ENCODE results near the gene SLC12A4. TPM values are rescaled to one million over a fixed set of nuclear protein-coding genes. Genes with fewer than 3 reads are reported as not detected.
A peak's percentile ranks its signal among the peaks of the same experiment; 100 is the strongest.

SLC12A4 gene
- total and polyA plus RNA-seq, 9 donors, result 27.7 to 85.6 (median 48.7) TPM

DNA sequence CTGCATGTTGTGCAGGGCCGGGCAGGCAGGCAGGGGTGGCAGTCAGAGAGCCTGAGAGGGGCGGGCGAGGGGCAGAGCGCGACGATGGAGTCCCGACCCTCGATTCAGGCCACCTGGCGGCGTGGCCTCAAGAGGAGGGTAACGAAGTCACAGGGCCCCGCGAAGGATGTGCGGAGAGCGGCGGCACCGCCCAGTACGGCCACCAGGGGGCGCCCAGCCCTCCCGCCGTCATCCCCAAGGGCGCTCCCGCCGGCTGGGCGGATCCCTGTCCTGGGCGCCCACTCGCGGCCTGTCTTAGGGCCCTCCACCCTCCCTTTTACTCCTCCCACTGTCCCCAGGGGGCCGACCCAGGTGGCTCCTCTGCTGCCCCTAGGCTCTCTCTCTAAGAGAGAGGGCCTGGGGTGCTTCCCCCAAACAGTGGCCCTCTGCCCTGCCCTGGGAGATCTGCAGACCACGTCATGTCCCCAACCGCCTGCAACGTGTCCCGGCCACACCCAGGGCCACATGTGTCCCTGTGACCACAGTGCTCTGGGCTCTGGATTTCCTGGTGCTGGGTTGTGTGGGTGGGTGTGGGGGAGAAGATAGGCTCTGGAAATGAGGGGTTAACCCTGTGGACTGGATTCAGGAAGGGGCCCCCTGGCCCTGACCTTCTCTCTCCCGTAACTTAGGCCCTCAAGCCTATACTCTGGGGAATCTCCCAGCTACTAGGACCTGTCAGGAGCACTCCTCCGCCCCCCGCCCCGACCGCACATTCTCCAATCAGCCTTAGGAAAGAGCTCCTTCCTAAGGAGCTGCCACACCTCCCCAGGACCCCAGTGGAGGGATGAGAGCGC lies 25.0 kb upstream of the SLC12A4 start:
- DNase-seq, result peak; percentile 75 to 87 (median 80)
- Histone ChIP-seq H3K36me3 (no peaks in the 10 kb centered on the region), H3K4me3 (no peak overlapping the region), H3K4me1 (ENCODE audit: insufficient read depth) (peaks cover 2% of the 10 kb centered on the region), H3K27me3 (no peaks in the 10 kb centered on the region), H3K9me3 (no peaks in the 10 kb centered on the region), H3K27ac (no peak overlapping the region)
- intact Hi-C loops (cut with DNase I), result loop anchor here in 3 of 4 donors (2.0 to 10.0 kb wide), 5 partner anchors 49 to 239 kb away; no protein-coding TSS in a partner anchor
- TF ChIP-seq, protein P1, sequence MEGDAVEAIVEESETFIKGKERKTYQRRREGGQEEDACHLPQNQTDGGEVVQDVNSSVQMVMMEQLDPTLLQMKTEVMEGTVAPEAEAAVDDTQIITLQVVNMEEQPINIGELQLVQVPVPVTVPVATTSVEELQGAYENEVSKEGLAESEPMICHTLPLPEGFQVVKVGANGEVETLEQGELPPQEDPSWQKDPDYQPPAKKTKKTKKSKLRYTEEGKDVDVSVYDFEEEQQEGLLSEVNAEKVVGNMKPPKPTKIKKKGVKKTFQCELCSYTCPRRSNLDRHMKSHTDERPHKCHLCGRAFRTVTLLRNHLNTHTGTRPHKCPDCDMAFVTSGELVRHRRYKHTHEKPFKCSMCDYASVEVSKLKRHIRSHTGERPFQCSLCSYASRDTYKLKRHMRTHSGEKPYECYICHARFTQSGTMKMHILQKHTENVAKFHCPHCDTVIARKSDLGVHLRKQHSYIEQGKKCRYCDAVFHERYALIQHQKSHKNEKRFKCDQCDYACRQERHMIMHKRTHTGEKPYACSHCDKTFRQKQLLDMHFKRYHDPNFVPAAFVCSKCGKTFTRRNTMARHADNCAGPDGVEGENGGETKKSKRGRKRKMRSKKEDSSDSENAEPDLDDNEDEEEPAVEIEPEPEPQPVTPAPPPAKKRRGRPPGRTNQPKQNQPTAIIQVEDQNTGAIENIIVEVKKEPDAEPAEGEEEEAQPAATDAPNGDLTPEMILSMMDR (IDR thresholded peaks at IDR 0.05), result peak; percentile 94 to 96 (median 95)
- no peak for TF ChIP-seq EP300 (IDR thresholded peaks at IDR 0.05)
- TF ChIP-seq POLR2A (IDR thresholded peaks at IDR 0.05), result no peak
- 12 to 19% (median 12%) methylated on average over 30 to 39 of the region's 39 CpGs for WGBS, 3 donors

DNA sequence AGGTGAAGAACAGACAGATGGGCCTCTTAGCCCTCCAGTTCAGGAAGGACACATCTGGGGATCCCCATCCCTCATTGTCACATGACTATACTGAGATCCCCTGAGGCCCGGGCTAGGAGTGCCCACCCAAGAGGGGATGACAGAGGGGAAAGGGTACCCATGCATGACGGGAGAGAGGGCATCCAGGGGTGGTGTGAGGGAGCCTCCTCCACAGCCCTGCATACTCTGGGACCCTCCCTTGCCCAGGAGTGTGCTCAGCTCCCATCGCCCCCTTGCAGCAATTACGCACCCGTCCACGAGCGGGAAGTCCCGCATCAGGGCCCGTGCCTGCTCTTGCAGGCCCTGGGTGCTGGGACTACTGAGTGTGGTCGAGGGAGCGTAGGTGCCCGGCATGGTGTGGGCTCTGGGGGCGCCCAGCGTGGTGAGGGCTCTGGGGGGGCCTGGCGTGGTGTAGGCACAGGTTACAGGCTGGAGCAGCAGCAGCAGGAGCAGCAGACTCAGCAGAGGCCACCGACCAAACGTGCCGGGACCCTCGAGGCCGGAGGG lies 24.3 kb upstream of the SLC12A4 start:
- H3K9me3 ChIP-seq, result no peaks in the 10 kb centered on the region
- no peaks in the 10 kb centered on the region for H3K27me3 ChIP-seq
- no peaks in the 10 kb centered on the region for H3K36me3 ChIP-seq
- H3K4me3 ChIP-seq, result no peak overlapping the region
- H3K27ac ChIP-seq, result no peak overlapping the region
- H3K4me1 ChIP-seq (ENCODE audit: insufficient read depth), result peaks cover 2% of the 10 kb centered on the region
- 63 to 83% (median 63%) methylated on average over 11 to 20 of the region's 20 CpGs for WGBS, 3 donors
- no peak for DNase-seq
- TF ChIP-seq, protein P1 (IDR thresholded peaks at IDR 0.05), result no peak
- TF ChIP-seq EP300 (IDR thresholded peaks at IDR 0.05) (no peak), POLR2A (IDR thresholded peaks at IDR 0.05) (no peak)
- intact Hi-C loops (cut with DNase I), result loop anchor here in 3 of 4 donors (2.0 to 10.0 kb wide), 5 partner anchors 50 to 240 kb away; no protein-coding TSS in a partner anchor

DNA sequence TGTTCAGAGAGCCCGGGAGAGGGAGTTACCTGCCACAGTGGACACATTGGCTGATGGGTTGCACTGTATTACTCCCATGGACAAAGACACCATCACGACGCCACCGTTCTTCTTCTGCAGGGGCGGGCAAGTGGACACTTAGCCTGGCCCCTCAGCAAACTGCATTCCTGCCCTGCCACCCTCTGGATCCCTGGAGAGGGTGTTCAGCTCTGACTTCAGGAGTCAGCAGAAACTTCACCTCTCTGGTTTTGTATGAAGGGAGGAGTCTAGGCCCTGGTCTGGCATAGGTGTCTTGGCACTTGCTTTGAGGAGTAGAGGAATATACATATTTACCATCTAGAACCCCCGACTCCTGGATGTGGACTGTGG lies 21.6 kb upstream of the SLC12A4 start:
- no peak for DNase-seq
- H3K36me3 ChIP-seq, result no peaks in the 10 kb centered on the region
- peaks cover 2% of the 10 kb centered on the region for H3K4me1 ChIP-seq (ENCODE audit: insufficient read depth)
- H3K9me3 ChIP-seq, result no peaks in the 10 kb centered on the region
- H3K4me3 ChIP-seq, result no peak overlapping the region
- TF ChIP-seq, protein P1 (IDR thresholded peaks at IDR 0.05), result no peak
- no peak for TF ChIP-seq EP300 (IDR thresholded peaks at IDR 0.05)
- TF ChIP-seq POLR2A (IDR thresholded peaks at IDR 0.05), result no peak
- intact Hi-C loops (cut with DNase I), result loop anchor here in 3 of 4 donors (5.0 to 10.0 kb wide), 4 partner anchors 52 to 242 kb away; no protein-coding TSS in a partner anchor
- no peaks in the 10 kb centered on the region for H3K27me3 ChIP-seq
- WGBS, 3 donors, result 76 to 78% (median 78%) methylated on average over 6 of the region's 6 CpGs
- H3K27ac ChIP-seq, result no peak overlapping the region

DNA sequence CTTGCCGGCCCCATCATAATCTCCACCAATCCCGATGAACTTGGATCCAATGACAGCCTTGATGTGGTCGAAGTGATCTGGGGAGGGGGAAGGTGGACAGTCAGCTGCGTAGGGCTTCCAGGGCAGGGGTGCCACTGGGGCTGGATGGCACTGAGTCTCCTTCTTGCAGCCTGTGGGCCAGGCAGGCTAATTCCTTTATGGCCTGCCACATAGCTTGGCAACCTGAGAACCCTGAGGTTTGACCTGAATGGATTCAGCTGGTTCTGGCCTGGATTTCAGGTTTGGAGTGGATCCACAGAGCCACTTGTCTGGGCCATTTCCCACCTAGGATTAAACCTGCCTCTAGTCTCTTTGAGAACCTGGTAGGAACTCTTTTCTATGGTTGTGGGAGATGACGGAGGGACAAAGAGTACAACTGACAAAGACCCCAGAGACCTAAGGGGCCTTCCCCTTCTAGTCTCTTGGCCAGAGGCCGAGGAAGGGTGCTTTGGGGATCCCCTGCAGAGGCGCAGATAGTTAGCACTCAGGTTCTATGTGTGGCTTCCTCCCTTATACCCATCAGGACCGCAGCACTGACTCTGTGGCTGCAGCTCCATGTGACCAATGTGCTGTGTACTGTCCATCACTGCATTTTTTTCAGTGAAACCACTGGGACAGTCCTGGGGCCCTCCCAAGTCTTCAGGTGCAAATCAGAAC lies 21.0 kb upstream of the SLC12A4 start:
- intact Hi-C loops (cut with DNase I), result loop anchor here in 3 of 4 donors (5.0 to 10.0 kb wide), 4 partner anchors 53 to 243 kb away; no protein-coding TSS in a partner anchor
- H3K27ac ChIP-seq, result no peak overlapping the region
- no peaks in the 10 kb centered on the region for H3K27me3 ChIP-seq
- 84 to 88% (median 84%) methylated on average over 8 of the region's 8 CpGs for WGBS, 3 donors
- no peaks in the 10 kb centered on the region for H3K9me3 ChIP-seq
- no peak overlapping the region for H3K4me3 ChIP-seq
- peaks cover 2% of the 10 kb centered on the region for H3K4me1 ChIP-seq (ENCODE audit: insufficient read depth)
- DNase-seq, result no peak
- no peak for TF ChIP-seq EP300 (IDR thresholded peaks at IDR 0.05)
- no peak for TF ChIP-seq POLR2A (IDR thresholded peaks at IDR 0.05)
- TF ChIP-seq, protein P1 (IDR thresholded peaks at IDR 0.05), result no peak
- no peaks in the 10 kb centered on the region for H3K36me3 ChIP-seq
